Astrocyte of the cerebellum (primary cell): ENCODE data around the gene TELO2.

ENCODE experiments used
- DNase-seq: peaks from one replicate; pipeline ENCODE4 v3.0.0-alpha.2; 2011; ENCODE audit warnings: low read depth
- H3K4me3 ChIP-seq: 2 replicates; pipeline ENCODE4 v1.5.1; 2011; ENCODE audit warnings: mild to moderate bottlenecking, low read depth, low read length, moderate library complexity
- in situ Hi-C: cut with HindIII; loops from 2 replicates; pipeline ENCODE4 v1.10.0; 2017; ENCODE audit warnings: low sequenced_read_pairs
- TF ChIP-seq, protein P1 (sequence below): IDR thresholded peaks from 2 replicates; pipeline ENCODE4 v1.5.1; 2012; ENCODE audit warnings: low read length, low read depth, moderate library complexity, mild to moderate bottlenecking; ENCODE audit errors: missing control alignments

The TELO2 gene

GRCh38 chr16:1497014-1497598, 3.9 kb downstream of the TELO2 start:
- no peak for DNase-seq
- H3K4me3 ChIP-seq: no peak overlapping the region
- TF ChIP-seq, protein P1, sequence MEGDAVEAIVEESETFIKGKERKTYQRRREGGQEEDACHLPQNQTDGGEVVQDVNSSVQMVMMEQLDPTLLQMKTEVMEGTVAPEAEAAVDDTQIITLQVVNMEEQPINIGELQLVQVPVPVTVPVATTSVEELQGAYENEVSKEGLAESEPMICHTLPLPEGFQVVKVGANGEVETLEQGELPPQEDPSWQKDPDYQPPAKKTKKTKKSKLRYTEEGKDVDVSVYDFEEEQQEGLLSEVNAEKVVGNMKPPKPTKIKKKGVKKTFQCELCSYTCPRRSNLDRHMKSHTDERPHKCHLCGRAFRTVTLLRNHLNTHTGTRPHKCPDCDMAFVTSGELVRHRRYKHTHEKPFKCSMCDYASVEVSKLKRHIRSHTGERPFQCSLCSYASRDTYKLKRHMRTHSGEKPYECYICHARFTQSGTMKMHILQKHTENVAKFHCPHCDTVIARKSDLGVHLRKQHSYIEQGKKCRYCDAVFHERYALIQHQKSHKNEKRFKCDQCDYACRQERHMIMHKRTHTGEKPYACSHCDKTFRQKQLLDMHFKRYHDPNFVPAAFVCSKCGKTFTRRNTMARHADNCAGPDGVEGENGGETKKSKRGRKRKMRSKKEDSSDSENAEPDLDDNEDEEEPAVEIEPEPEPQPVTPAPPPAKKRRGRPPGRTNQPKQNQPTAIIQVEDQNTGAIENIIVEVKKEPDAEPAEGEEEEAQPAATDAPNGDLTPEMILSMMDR: no peak
- in situ Hi-C loops: loop anchor here (25.0 kb wide), 1 partner anchor 110 kb away; no protein-coding TSS in a partner anchor

DNA sequence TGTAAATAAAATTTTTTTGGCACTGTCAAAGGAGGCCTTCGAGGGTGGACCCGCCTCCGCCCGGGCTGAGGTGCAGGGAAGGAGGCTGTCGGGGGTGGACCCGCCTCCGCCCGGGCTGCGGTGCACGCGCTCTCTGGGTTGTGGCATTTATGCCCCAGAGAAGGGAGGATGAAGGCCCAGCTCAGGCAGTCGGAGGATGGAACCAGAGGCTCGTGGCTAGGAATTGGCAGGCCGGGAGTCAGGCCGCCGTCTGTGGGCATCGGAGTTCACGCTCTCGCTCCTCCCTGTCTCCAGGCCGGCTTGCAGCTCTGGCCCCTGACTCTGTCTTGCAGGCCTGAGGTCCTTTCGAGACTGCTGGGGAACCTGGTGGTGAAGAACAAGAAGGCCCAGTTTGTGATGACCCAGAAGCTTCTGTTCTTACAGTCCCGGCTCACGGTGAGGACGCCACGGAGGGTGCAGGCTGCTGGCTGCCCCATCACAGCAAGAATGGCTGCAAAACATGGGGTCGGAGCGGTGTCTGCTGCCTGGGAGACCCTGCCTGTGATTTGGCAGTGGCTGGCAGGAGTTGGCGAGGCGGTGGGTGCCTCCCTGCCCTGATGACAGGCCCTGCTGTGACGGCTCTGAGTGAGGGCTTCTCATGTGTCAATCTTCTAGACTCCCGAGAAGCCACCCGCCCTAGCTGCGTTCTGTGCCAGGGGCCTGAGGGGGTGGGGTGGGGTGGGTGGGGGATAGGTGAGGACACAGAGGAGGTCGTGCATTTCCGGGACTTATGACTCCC, 5.9 kb downstream of the TELO2 start:
- DNase-seq: no peak
- in situ Hi-C loops: loop anchor here (25.0 kb wide), 1 partner anchor 112 kb away; no protein-coding TSS in a partner anchor
- no peak overlapping the region for H3K4me3 ChIP-seq
- TF ChIP-seq, protein P1: no peak

DNA sequence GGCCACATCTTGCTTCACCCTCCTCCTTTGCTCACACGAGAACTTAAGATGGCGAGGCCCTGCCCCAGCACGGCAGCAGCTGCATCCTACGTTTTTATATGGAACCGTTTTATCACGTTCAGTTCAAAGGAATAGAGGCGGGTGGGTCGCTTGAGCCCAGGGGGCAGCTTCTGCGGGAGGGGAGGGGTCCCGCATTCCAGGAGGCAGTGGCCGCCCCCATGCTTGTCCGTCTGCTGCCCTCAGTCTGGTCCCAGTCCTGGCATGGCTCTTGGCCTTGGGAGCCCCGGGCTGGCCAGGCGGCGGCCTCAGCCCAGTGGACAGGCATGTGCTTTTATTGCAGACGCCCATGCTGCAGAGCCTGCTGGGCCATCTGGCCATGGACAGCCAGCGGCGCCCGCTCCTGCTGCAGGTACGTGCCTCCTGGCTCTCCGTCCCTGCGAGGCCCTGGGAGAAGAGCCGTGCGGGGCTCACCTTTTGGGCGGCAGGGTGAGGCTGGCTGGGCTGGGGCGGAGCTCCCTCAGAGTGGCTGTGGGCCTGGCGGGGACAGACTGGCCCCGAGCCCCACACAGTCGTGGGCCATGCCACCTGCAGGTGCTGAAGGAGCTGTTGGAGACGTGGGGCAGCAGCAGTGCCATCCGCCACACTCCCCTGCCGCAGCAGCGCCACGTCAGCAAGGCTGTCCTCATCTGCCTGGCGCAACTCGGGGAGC, 6.8 kb downstream of the TELO2 start:
- H3K4me3 ChIP-seq: no peak overlapping the region
- no peak for DNase-seq
- in situ Hi-C loops: loop anchor here (25.0 kb wide), 1 partner anchor 113 kb away; no protein-coding TSS in a partner anchor
- TF ChIP-seq, protein P1: no peak

- in situ Hi-C loops: no loop called here
- TF ChIP-seq, protein P1: no peak
- no peak for DNase-seq
- no peak overlapping the region for H3K4me3 ChIP-seq
Measured at GRCh38 chr16:1500465-1501150, 7.4 kb downstream of the TELO2 start.

DNA sequence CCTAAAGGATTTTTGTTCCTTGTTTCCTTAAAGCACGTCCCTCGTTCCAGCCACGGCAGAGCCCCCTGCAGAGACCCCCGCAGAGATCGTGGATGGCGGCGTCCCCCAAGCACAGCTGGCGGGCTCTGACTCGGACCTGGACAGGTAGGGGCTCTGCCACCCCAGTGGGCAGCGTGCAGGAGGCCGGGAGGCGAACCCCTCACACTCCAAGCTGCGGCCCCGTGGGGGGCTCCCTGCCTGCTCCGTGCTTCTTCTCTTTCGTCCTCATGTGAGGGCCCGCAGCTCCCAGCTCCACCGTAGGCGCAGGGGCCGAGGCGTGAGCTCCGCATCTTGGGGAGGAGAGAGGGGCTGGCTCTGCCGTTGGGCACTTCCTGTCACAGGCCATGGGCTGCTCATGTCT, 8.5 kb downstream of the TELO2 start:
- TF ChIP-seq, protein P1: no peak
- in situ Hi-C loops: no loop called here
- no peak for DNase-seq
- no peak overlapping the region for H3K4me3 ChIP-seq
